ENCODE results near the gene SDE2. TPM values are rescaled to one million over a fixed set of nuclear protein-coding genes. Genes with fewer than 3 reads are reported as not detected.

Gene SDE2
- total and polyA plus RNA-seq, 2 of the 4 experiments (the other 2 are of a cell fraction): 8.5 to 14.7 TPM

GRCh38 chr1:225937048-225937968 is 61.8 kb downstream of the SDE2 start:
- no peak overlapping the region for H2BK120ac ChIP-seq (ENCODE audit: low read depth, low read length)
- H4K8ac ChIP-seq (ENCODE audit: low read depth in 2 of 2, low read length in 2 of 2): no peak overlapping the region
- no peak overlapping the region for H2AK5ac ChIP-seq (ENCODE audit: low read depth, low read length)
- no peak overlapping the region for H3K4ac ChIP-seq (ENCODE audit: low read depth, low read length)
- no peaks in the 10 kb centered on the region for H3K9me3 ChIP-seq (ENCODE audit: control insufficient read depth, insufficient read depth, low read length)
- H3K36me3 ChIP-seq (ENCODE audit: control insufficient read depth, insufficient read depth, low read length): no peaks in the 10 kb centered on the region
- BruUV-seq (replicated peaks): no TSS peak
- intact Hi-C loops (cut with micrococcal nuclease) (no loop called here), in situ Hi-C loops (cut with MboI; ENCODE audit: low sequenced_read_pairs) (no loop called here), dilution Hi-C loops (cut with HindIII; ENCODE audit: low sequenced_read_pairs, unreplicated experiment) (no loop called here)
- H2BK15ac ChIP-seq (ENCODE audit: low read depth, low read length): no peak overlapping the region
- no peak overlapping the region for H3K56ac ChIP-seq (ENCODE audit: extremely low read depth, insufficient read depth, low read length)
- H3K4me1 ChIP-seq (ENCODE audit: control insufficient read depth, insufficient read depth, low read length): no peaks in the 10 kb centered on the region
- no peaks in the 10 kb centered on the region for H4K20me1 ChIP-seq (ENCODE audit: insufficient read depth, low read length)
- POLR2A ChIA-PET (ENCODE audit: unreplicated experiment): no interaction called here
- 99% methylated on average over 12 of the region's 21 CpGs; no CpG with 5 or more reads in 1 of the 2 experiments for WGBS, 2 experiments (ENCODE audit: extremely low coverage in 2 of 2, insufficient read length in 1 of 2)
- no peak overlapping the region for H3K18ac ChIP-seq (ENCODE audit: low read depth, low read length)
- H2BK5ac ChIP-seq (ENCODE audit: low read depth, low read length, poor library complexity, severe bottlenecking): no peak overlapping the region
- H3K79me1 ChIP-seq (ENCODE audit: low read depth in 1 of 2, low read length in 2 of 2): no peaks in the 10 kb centered on the region
- CTCF ChIA-PET: interaction anchor here (1.0 kb wide), 1 partner anchor 50 kb away, joined by 4 read pairs; no protein-coding TSS in a partner anchor
- DNase-seq (no peak), ATAC-seq (ENCODE audit: low read depth) (no peak)
- no peaks in the 10 kb centered on the region; the same call in 1 of the 2 replicates for H3K9me1 ChIP-seq (ENCODE audit: insufficient read depth, low read length)
- no peak overlapping the region for H4K5ac ChIP-seq (ENCODE audit: low read depth, low read length)
- H3K4me3 ChIP-seq (ENCODE audit: insufficient read depth, low read depth, low read length): no peak overlapping the region
- H3K14ac ChIP-seq (replicated peaks; ENCODE audit: low read depth, low read length): no peak overlapping the region
- no peak overlapping the region for H3K9ac ChIP-seq (ENCODE audit: low read depth, low read length)
- no peak overlapping the region for H3K4me2 ChIP-seq (ENCODE audit: low read depth, low read length)
- H3K27me3 ChIP-seq (ENCODE audit: control insufficient read depth, insufficient read depth, low read length): no peaks in the 10 kb centered on the region; the same call in 1 of the 2 replicates
- H3K23ac ChIP-seq (ENCODE audit: low read depth, low read length): no peak overlapping the region
- H3K27ac ChIP-seq (ENCODE audit: insufficient read depth, low read length): no peak overlapping the region
- no peak overlapping the region for H2AK9ac ChIP-seq (replicated peaks; ENCODE audit: low read depth, low read length, poor library complexity)
- no peak overlapping the region for H4K91ac ChIP-seq (ENCODE audit: insufficient read depth, low read depth, low read length)
- no peak for TF ChIP-seq BHLHE40 (IDR thresholded peaks at IDR 0.05; ENCODE audit: low read depth, low read length)
- no peak overlapping the region for H2BK20ac ChIP-seq (ENCODE audit: low read depth, low read length)
- H2AFZ ChIP-seq (replicated peaks; ENCODE audit: low read length, poor library complexity): no peak overlapping the region

Measured in IMR-90 (cell line).